Inflammatory macrophage (primary cell): ENCODE results near the gene TSTD1.
A peak's percentile ranks its signal among the peaks of the same experiment; 100 is the strongest.
"Not testable (repeated sequence)": the region's sequence is repeated elsewhere in the genome, so short reads cannot be mapped to it uniquely, and the experiment has no call there.

Source experiments
- DNase-seq, 2 donors: peaks; one replicate each; pipeline ENCODE4 v3.0.0-alpha.2; 2020 to 2022

The TSTD1 gene

GRCh38 chr1:161068306-161069234, 29.8 kb upstream of the TSTD1 start:
- DNase-seq: peak; percentile 91 to 93

GRCh38 chr1:161066694-161067093, 27.9 kb upstream of the TSTD1 start:
- no peak for DNase-seq

GRCh38 chr1:161065681-161066080, 26.9 kb upstream of the TSTD1 start:
- DNase-seq: not testable (repeated sequence)

GRCh38 chr1:161063936-161064335, 25.2 kb upstream of the TSTD1 start:
- DNase-seq: not testable (repeated sequence)

- no peak for DNase-seq
Observed at GRCh38 chr1:161061419-161061818, 22.7 kb upstream of the TSTD1 start.

- no peak for DNase-seq
Observed at GRCh38 chr1:161059293-161059692, 20.5 kb upstream of the TSTD1 start.

- DNase-seq: peak in 1 of 2 donors; percentile 14
Observed at GRCh38 chr1:161054805-161055204, 16.0 kb upstream of the TSTD1 start.

- no peak for DNase-seq
Observed at GRCh38 chr1:161054232-161054631, 15.5 kb upstream of the TSTD1 start.

GRCh38 chr1:161052899-161053298, 14.1 kb upstream of the TSTD1 start:
- DNase-seq: no peak

GRCh38 chr1:161051219-161051618, 12.5 kb upstream of the TSTD1 start:
- no peak for DNase-seq

GRCh38 chr1:161048949-161049722, 10.4 kb upstream of the TSTD1 start:
- no peak for DNase-seq

- no peak for DNase-seq
Observed at GRCh38 chr1:161047436-161048420, 9.0 kb upstream of the TSTD1 start.

- peak; percentile 79 to 84 for DNase-seq
Observed at GRCh38 chr1:161046605-161047228, 8.0 kb upstream of the TSTD1 start.

- peak; percentile 96 to 97 for DNase-seq
Observed at GRCh38 chr1:161045736-161046604, 7.2 kb upstream of the TSTD1 start, which contains the start of gene USF1. Gene USF1, minus strand, starts transcription at chr1:161045977. Its CDS starts 2,702 bp downstream, at chr1:161043275.

- peak; percentile 91 to 92 for DNase-seq
Observed at GRCh38 chr1:161044908-161045735, 6.4 kb upstream of the TSTD1 start.

GRCh38 chr1:161044535-161044907, 5.8 kb upstream of the TSTD1 start:
- no peak for DNase-seq

GRCh38 chr1:161039546-161039945, 782 bp upstream of the TSTD1 start:
- DNase-seq: no peak

GRCh38 chr1:161039154-161039545, 386 bp upstream of the TSTD1 start:
- DNase-seq: no peak

GRCh38 chr1:161037661-161038522, 872 bp downstream of the TSTD1 start:
- no peak for DNase-seq
